HG03558 (cell line): ENCODE data around the gene PRRC2A.

Source experiments
- ATAC-seq: cut with Tn5 transposase; IDR thresholded peaks from one replicate; pipeline ENCODE4 v1.9.1; 2021; ENCODE audit warnings: moderate number of reproducible peaks; ENCODE audit not compliant: unreplicated experiment; ENCODE audit errors: extremely low read depth

PRRC2A gene

GRCh38 chr6:31621991-31622390, 1.5 kb downstream of the PRRC2A start:
- no peak for ATAC-seq

- ATAC-seq, result no peak
These were observed 2.2 kb downstream of the PRRC2A start for GRCh38 chr6:31622684-31623091.

GRCh38 chr6:31624070-31624469, 3.6 kb downstream of the PRRC2A start:
- ATAC-seq, result no peak

- ATAC-seq, result no peak
These were observed 6.4 kb downstream of the PRRC2A start for GRCh38 chr6:31626952-31627351.

- no peak for ATAC-seq
These were observed 7.3 kb downstream of the PRRC2A start for GRCh38 chr6:31627690-31628287.

- no peak for ATAC-seq
These were observed 8.5 kb downstream of the PRRC2A start for GRCh38 chr6:31629014-31629413.

- no peak for ATAC-seq
These were observed 9.8 kb downstream of the PRRC2A start for GRCh38 chr6:31630177-31630934.

- ATAC-seq, result no peak
These were observed 10.7 kb downstream of the PRRC2A start for GRCh38 chr6:31631209-31631608.

- no peak for ATAC-seq
These were observed 11.3 kb downstream of the PRRC2A start for GRCh38 chr6:31631681-31632278.

GRCh38 chr6:31632279-31632946, 11.9 kb downstream of the PRRC2A start:
- ATAC-seq, result no peak

- no peak for ATAC-seq
These were observed 12.9 kb downstream of the PRRC2A start for GRCh38 chr6:31633447-31633846.

- ATAC-seq, result no peak
These were observed 13.6 kb downstream of the PRRC2A start for GRCh38 chr6:31634131-31634530.

GRCh38 chr6:31634969-31635575, 14.6 kb downstream of the PRRC2A start:
- no peak for ATAC-seq

GRCh38 chr6:31636698-31637596, 16.4 kb downstream of the PRRC2A start:
- ATAC-seq, result no peak

GRCh38 chr6:31639043-31639442, 18.5 kb downstream of the PRRC2A start:
- no peak for ATAC-seq

GRCh38 chr6:31639449-31639861, 18.9 kb downstream of the PRRC2A start:
- no peak for ATAC-seq

- ATAC-seq, result no peak
These were observed 20.1 kb downstream of the PRRC2A start for GRCh38 chr6:31640612-31641011.

- ATAC-seq, result no peak
These were observed 20.9 kb downstream of the PRRC2A start for GRCh38 chr6:31641370-31641769.

GRCh38 chr6:31642798-31643570, 22.5 kb downstream of the PRRC2A start:
- no peak for ATAC-seq
